C4-2B (cell line): ENCODE results near the gene EDIL3.

Experiments
- H3K27ac ChIP-seq: fragments of 450-650 bp; 2 replicates; pipeline ENCODE4 v1.5.1; 2017
- CTCF ChIP-seq: fragments of 450-650 bp; conservative IDR thresholded peaks from 2 replicates; pipeline ENCODE4 v1.5.1; 2017; ENCODE audit warnings: mild to moderate bottlenecking
- ZFX ChIP-seq: fragments of 450-650 bp; IDR thresholded peaks from 2 replicates; pipeline ENCODE4 v1.6.1; 2017

EDIL3 gene

GRCh38 chr5:84213861-84214260, 170.8 kb downstream of the EDIL3 start:
- TF ChIP-seq CTCF: no peak
- TF ChIP-seq ZFX: no peak
- H3K27ac ChIP-seq: no peak overlapping the region

GRCh38 chr5:84213212-84213611, 171.5 kb downstream of the EDIL3 start:
- no peak overlapping the region for H3K27ac ChIP-seq
- no peak for TF ChIP-seq CTCF
- no peak for TF ChIP-seq ZFX

GRCh38 chr5:84204772-84205171, 179.9 kb downstream of the EDIL3 start:
- no peak overlapping the region for H3K27ac ChIP-seq
- TF ChIP-seq CTCF (no peak), ZFX (no peak)

GRCh38 chr5:84202136-84202535, 182.5 kb downstream of the EDIL3 start:
- TF ChIP-seq ZFX: no peak
- TF ChIP-seq CTCF: no peak
- no peak overlapping the region for H3K27ac ChIP-seq

- TF ChIP-seq CTCF (no peak), ZFX (no peak)
- H3K27ac ChIP-seq: no peak overlapping the region
Measured at GRCh38 chr5:84197538-84197937, 187.1 kb downstream of the EDIL3 start.

- TF ChIP-seq ZFX (no peak), CTCF (no peak)
- H3K27ac ChIP-seq: no peak overlapping the region
Measured at GRCh38 chr5:84191281-84191680, 193.4 kb downstream of the EDIL3 start.

GRCh38 chr5:84184857-84185256, 199.8 kb downstream of the EDIL3 start:
- no peak overlapping the region for H3K27ac ChIP-seq
- TF ChIP-seq ZFX: no peak
- no peak for TF ChIP-seq CTCF
